GM19438 (cell line): ENCODE results near the gene FSTL4.

ENCODE experiments used
- ATAC-seq: cut with Tn5 transposase; IDR thresholded peaks from one replicate; pipeline ENCODE4 v1.9.1; 2021; ENCODE audit warnings: low read depth; ENCODE audit not compliant: unreplicated experiment

The FSTL4 gene

GRCh38 chr5:133611357-133612248, 738 bp downstream of the FSTL4 start:
- no peak for ATAC-seq

- ATAC-seq, result no peak
Measured at GRCh38 chr5:133610489-133611356, 1.6 kb downstream of the FSTL4 start.

- no peak for ATAC-seq
Measured at GRCh38 chr5:133607451-133607850, 4.9 kb downstream of the FSTL4 start.

GRCh38 chr5:133606835-133607234, 5.5 kb downstream of the FSTL4 start:
- no peak for ATAC-seq

- no peak for ATAC-seq
Measured at GRCh38 chr5:133605323-133605722, 7.0 kb downstream of the FSTL4 start.

GRCh38 chr5:133603711-133604110, 8.6 kb downstream of the FSTL4 start:
- ATAC-seq, result no peak

- no peak for ATAC-seq
Measured at GRCh38 chr5:133602835-133603380, 9.4 kb downstream of the FSTL4 start.

GRCh38 chr5:133599600-133599999, 12.7 kb downstream of the FSTL4 start:
- ATAC-seq, result no peak

- no peak for ATAC-seq
Measured at GRCh38 chr5:133599044-133599443, 13.3 kb downstream of the FSTL4 start.

GRCh38 chr5:133596049-133596448, 16.3 kb downstream of the FSTL4 start:
- ATAC-seq, result no peak

- ATAC-seq, result no peak
Measured at GRCh38 chr5:133595465-133595864, 16.9 kb downstream of the FSTL4 start.

GRCh38 chr5:133589286-133589685, 23.1 kb downstream of the FSTL4 start:
- no peak for ATAC-seq

- no peak for ATAC-seq
Measured at GRCh38 chr5:133582971-133583370, 29.4 kb downstream of the FSTL4 start.

GRCh38 chr5:133581918-133582317, 30.4 kb downstream of the FSTL4 start:
- ATAC-seq, result no peak

GRCh38 chr5:133581348-133581747, 31.0 kb downstream of the FSTL4 start:
- no peak for ATAC-seq

- no peak for ATAC-seq
Measured at GRCh38 chr5:133580618-133581017, 31.7 kb downstream of the FSTL4 start.

- ATAC-seq, result no peak
Measured at GRCh38 chr5:133579766-133580165, 32.6 kb downstream of the FSTL4 start.

- no peak for ATAC-seq
Measured at GRCh38 chr5:133569347-133569746, 43.0 kb downstream of the FSTL4 start.

GRCh38 chr5:133565993-133566392, 46.3 kb downstream of the FSTL4 start:
- no peak for ATAC-seq

GRCh38 chr5:133564921-133565565, 47.3 kb downstream of the FSTL4 start:
- no peak for ATAC-seq

GRCh38 chr5:133562554-133562953, 49.8 kb downstream of the FSTL4 start:
- no peak for ATAC-seq
